ENCODE measurements around the gene CFAP99. TPM values are rescaled to one million over a fixed set of nuclear protein-coding genes. Genes with fewer than 3 reads are reported as not detected.

The CFAP99 gene
- total and polyA plus RNA-seq, 2 donors (not counting 1 experiment from before 2014, with no cell fraction given), result not detected

GRCh38 chr4:2432004-2432403 is 13.2 kb downstream of the CFAP99 start:
- H2AFZ ChIP-seq (ENCODE audit: insufficient read depth, low read depth, low read length, poor library complexity, severe bottlenecking), result no peak overlapping the region
- ATAC-seq (ENCODE audit: low read depth), result no peak
- no peak overlapping the region for H3K4me3 Mint-ChIP-seq
- H3K4me1 ChIP-seq (ENCODE audit: control insufficient read depth in 2 of 2, insufficient read depth in 2 of 2, low read length in 2 of 2), result no peaks in the 10 kb centered on the region
- H3K9me3 ChIP-seq (ENCODE audit: control extremely low read depth in 1 of 3, control insufficient read depth in 2 of 3, insufficient read depth in 1 of 3, low read length in 2 of 3), result peaks cover 0 to 3% (median 0%) of the 10 kb centered on the region in 3 donors
- no peaks in the 10 kb centered on the region for H3K9me3 Mint-ChIP-seq (ENCODE audit: insufficient read depth)
- H3K4me3 ChIP-seq (ENCODE audit: control extremely low read depth in 1 of 5, extremely low read depth in 1 of 5, insufficient read depth in 1 of 5, low read depth in 2 of 5, low read length in 4 of 5), result no peak overlapping the region
- POLR2A ChIA-PET, result no interaction called here
- no peaks in the 10 kb centered on the region for H3K79me2 ChIP-seq (ENCODE audit: control insufficient read depth, insufficient read depth, low read length)
- peaks cover 0 to 7% (median 0%) of the 10 kb centered on the region in 4 experiments for H3K27me3 ChIP-seq (replicated peaks in 1 of 4; ENCODE audit: control extremely low read depth in 1 of 4, control insufficient read depth in 3 of 4, insufficient read depth in 4 of 4, low read length in 3 of 4)
- CTCF ChIA-PET, result interaction anchor here (0.7 to 0.9 kb wide), 2 partner anchors 40 to 212 kb away, joined by 3 to 5 read pairs; no protein-coding TSS in a partner anchor
- H3K4me1 Mint-ChIP-seq, result no peaks in the 10 kb centered on the region
- no peak overlapping the region for H3K27ac Mint-ChIP-seq
- TF ChIP-seq, protein P1, sequence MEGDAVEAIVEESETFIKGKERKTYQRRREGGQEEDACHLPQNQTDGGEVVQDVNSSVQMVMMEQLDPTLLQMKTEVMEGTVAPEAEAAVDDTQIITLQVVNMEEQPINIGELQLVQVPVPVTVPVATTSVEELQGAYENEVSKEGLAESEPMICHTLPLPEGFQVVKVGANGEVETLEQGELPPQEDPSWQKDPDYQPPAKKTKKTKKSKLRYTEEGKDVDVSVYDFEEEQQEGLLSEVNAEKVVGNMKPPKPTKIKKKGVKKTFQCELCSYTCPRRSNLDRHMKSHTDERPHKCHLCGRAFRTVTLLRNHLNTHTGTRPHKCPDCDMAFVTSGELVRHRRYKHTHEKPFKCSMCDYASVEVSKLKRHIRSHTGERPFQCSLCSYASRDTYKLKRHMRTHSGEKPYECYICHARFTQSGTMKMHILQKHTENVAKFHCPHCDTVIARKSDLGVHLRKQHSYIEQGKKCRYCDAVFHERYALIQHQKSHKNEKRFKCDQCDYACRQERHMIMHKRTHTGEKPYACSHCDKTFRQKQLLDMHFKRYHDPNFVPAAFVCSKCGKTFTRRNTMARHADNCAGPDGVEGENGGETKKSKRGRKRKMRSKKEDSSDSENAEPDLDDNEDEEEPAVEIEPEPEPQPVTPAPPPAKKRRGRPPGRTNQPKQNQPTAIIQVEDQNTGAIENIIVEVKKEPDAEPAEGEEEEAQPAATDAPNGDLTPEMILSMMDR (IDR thresholded peaks at IDR 0.05), result no peak
- H3K36me3 ChIP-seq (replicated peaks in 1 of 2; ENCODE audit: control extremely low read depth in 1 of 2, control insufficient read depth in 1 of 2, extremely low read depth in 1 of 2, insufficient read depth in 2 of 2, low read length in 1 of 2), result no peaks in the 10 kb centered on the region
- H3K27me3 Mint-ChIP-seq, result peaks cover 6% of the 10 kb centered on the region
- no peak overlapping the region for H3K9ac ChIP-seq (ENCODE audit: low read length)
- H4K20me1 ChIP-seq (ENCODE audit: control insufficient read depth, insufficient read depth, low read length, poor library complexity, severe bottlenecking), result no peaks in the 10 kb centered on the region
- no peak for DNase-seq
- H3K27ac ChIP-seq (ENCODE audit: low read length in 2 of 2), result no peak overlapping the region
- no peak overlapping the region for H3K4me2 ChIP-seq (replicated peaks; ENCODE audit: low read depth, low read length, poor library complexity, severe bottlenecking)
- intact Hi-C loops (cut with micrococcal nuclease), result no loop called here

GRCh38 chr4:2432991-2433530 is 14.3 kb downstream of the CFAP99 start:
- Histone ChIP-seq H2AFZ (ENCODE audit: insufficient read depth, low read depth, low read length, poor library complexity, severe bottlenecking) (no peak overlapping the region), H3K4me3 (ENCODE audit: control extremely low read depth in 1 of 5, extremely low read depth in 1 of 5, insufficient read depth in 1 of 5, low read depth in 2 of 5, low read length in 4 of 5) (no peak overlapping the region), H3K36me3 (replicated peaks in 1 of 2; ENCODE audit: control extremely low read depth in 1 of 2, control insufficient read depth in 1 of 2, extremely low read depth in 1 of 2, insufficient read depth in 2 of 2, low read length in 1 of 2) (no peaks in the 10 kb centered on the region), H3K4me1 (ENCODE audit: control insufficient read depth in 2 of 2, insufficient read depth in 2 of 2, low read length in 2 of 2) (no peaks in the 10 kb centered on the region), H3K9me3 (ENCODE audit: control extremely low read depth in 1 of 3, control insufficient read depth in 2 of 3, insufficient read depth in 1 of 3, low read length in 2 of 3) (peaks cover 0 to 3% (median 0%) of the 10 kb centered on the region in 3 donors), H3K79me2 (ENCODE audit: control insufficient read depth, insufficient read depth, low read length) (no peaks in the 10 kb centered on the region), H3K9ac (ENCODE audit: low read length) (no peak overlapping the region), H3K4me2 (replicated peaks; ENCODE audit: low read depth, low read length, poor library complexity, severe bottlenecking) (no peak overlapping the region), H3K27ac (ENCODE audit: low read length in 2 of 2) (no peak overlapping the region), H3K27me3 (replicated peaks in 1 of 4; ENCODE audit: control extremely low read depth in 1 of 4, control insufficient read depth in 3 of 4, insufficient read depth in 4 of 4, low read length in 3 of 4) (peaks cover 0 to 7% (median 0%) of the 10 kb centered on the region in 4 experiments), H4K20me1 (ENCODE audit: control insufficient read depth, insufficient read depth, low read length, poor library complexity, severe bottlenecking) (no peaks in the 10 kb centered on the region)
- Mint-ChIP-seq H3K9me3 (ENCODE audit: insufficient read depth) (no peaks in the 10 kb centered on the region), H3K27me3 (peaks cover 6% of the 10 kb centered on the region), H3K4me3 (no peak overlapping the region), H3K4me1 (no peaks in the 10 kb centered on the region), H3K27ac (no peak overlapping the region)
- POLR2A ChIA-PET, result no interaction called here
- CTCF ChIA-PET, result no interaction called here
- ATAC-seq (ENCODE audit: low read depth) (no peak), DNase-seq (no peak)
- TF ChIP-seq, protein P1 (IDR thresholded peaks at IDR 0.05), result no peak
- no peak for TF ChIP-seq EZH2 (IDR thresholded peaks at IDR 0.05; ENCODE audit: borderline replicate concordance, insufficient read depth, low read depth, low read length, poor library complexity, severe bottlenecking)
- 87% methylated on average over 20 of the region's 20 CpGs for WGBS (ENCODE audit: insufficient coverage)
- intact Hi-C loops (cut with micrococcal nuclease), result no loop called here

All from B cell (primary cell).